ENCODE data around the gene NAALADL2. TPM values are rescaled to one million over a fixed set of nuclear protein-coding genes. Genes with fewer than 3 reads are reported as not detected.

NAALADL2 gene
- total RNA-seq, 2 donors from 2014 or later: 6.2 to 14.5 TPM

- intact Hi-C loops (cut with DNase I): no loop called here
- no peaks in the 10 kb centered on the region for H3K36me3 ChIP-seq (replicated peaks in 1 of 2; ENCODE audit: insufficient read depth in 1 of 2, low read depth in 2 of 2)
- no peak overlapping the region for H3K27ac ChIP-seq
- DNase-seq (no peak), ATAC-seq (no peak)
- WGBS, 2 donors: 71 to 79% methylated on average over 5 of the region's 5 CpGs
- H3K4me3 ChIP-seq: no peak overlapping the region
- no peaks in the 10 kb centered on the region for H3K4me1 ChIP-seq
- no peaks in the 10 kb centered on the region for H3K27me3 ChIP-seq
- no peak for TF ChIP-seq POLR2A (IDR thresholded peaks at IDR 0.05)
- TF ChIP-seq, protein P1, sequence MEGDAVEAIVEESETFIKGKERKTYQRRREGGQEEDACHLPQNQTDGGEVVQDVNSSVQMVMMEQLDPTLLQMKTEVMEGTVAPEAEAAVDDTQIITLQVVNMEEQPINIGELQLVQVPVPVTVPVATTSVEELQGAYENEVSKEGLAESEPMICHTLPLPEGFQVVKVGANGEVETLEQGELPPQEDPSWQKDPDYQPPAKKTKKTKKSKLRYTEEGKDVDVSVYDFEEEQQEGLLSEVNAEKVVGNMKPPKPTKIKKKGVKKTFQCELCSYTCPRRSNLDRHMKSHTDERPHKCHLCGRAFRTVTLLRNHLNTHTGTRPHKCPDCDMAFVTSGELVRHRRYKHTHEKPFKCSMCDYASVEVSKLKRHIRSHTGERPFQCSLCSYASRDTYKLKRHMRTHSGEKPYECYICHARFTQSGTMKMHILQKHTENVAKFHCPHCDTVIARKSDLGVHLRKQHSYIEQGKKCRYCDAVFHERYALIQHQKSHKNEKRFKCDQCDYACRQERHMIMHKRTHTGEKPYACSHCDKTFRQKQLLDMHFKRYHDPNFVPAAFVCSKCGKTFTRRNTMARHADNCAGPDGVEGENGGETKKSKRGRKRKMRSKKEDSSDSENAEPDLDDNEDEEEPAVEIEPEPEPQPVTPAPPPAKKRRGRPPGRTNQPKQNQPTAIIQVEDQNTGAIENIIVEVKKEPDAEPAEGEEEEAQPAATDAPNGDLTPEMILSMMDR (IDR thresholded peaks at IDR 0.05): no peak
- H3K9me3 ChIP-seq: no peaks in the 10 kb centered on the region
Measured at GRCh38 chr3:175208326-175208725, 349.2 kb downstream of the NAALADL2 start.

- Histone ChIP-seq H3K9me3 (no peaks in the 10 kb centered on the region), H3K36me3 (replicated peaks in 1 of 2; ENCODE audit: insufficient read depth in 1 of 2, low read depth in 2 of 2) (no peaks in the 10 kb centered on the region), H3K4me3 (no peak overlapping the region), H3K4me1 (no peaks in the 10 kb centered on the region), H3K27me3 (no peaks in the 10 kb centered on the region), H3K27ac (no peak overlapping the region)
- DNase-seq (no peak), ATAC-seq (no peak)
- intact Hi-C loops (cut with DNase I): no loop called here
- 53 to 57% methylated on average over 2 of the region's 2 CpGs for WGBS, 2 donors
- TF ChIP-seq POLR2A (IDR thresholded peaks at IDR 0.05): no peak
- TF ChIP-seq, protein P1 (IDR thresholded peaks at IDR 0.05): no peak
Measured at GRCh38 chr3:175211466-175211865, 352.3 kb downstream of the NAALADL2 start.

DNA sequence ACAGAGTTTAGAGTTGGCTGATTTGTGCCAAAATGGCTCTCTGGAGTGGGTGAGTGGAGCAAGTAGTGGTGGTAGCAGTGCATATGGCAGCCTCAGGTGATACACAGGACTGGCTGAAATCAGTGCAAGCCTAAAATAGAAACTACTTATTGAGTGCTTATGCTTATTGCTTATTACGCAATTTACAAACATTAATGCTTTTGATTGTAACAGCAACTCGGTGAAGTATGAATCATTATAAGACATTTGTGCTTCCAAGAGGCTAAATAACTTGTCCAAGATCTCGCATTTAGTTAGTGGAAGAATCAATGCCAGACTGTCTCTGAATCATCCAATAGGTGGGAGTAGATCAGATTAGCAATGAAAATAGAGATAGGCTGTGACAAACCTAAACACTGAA lies 353.8 kb downstream of the NAALADL2 start:
- Histone ChIP-seq H3K9me3 (no peaks in the 10 kb centered on the region), H3K4me3 (no peak overlapping the region), H3K36me3 (replicated peaks in 1 of 2; ENCODE audit: insufficient read depth in 1 of 2, low read depth in 2 of 2) (no peaks in the 10 kb centered on the region), H3K27me3 (no peaks in the 10 kb centered on the region), H3K27ac (no peak overlapping the region), H3K4me1 (no peaks in the 10 kb centered on the region)
- intact Hi-C loops (cut with DNase I): no loop called here
- TF ChIP-seq, protein P1 (IDR thresholded peaks at IDR 0.05): no peak
- TF ChIP-seq POLR2A (IDR thresholded peaks at IDR 0.05): no peak
- ATAC-seq: no peak
- 63 to 64% methylated on average over 3 of the region's 3 CpGs for WGBS, 2 donors
- DNase-seq: no peak

GRCh38 chr3:175214216-175214615 lies 355.1 kb downstream of the NAALADL2 start:
- no peak for ATAC-seq
- intact Hi-C loops (cut with DNase I): no loop called here

DNA sequence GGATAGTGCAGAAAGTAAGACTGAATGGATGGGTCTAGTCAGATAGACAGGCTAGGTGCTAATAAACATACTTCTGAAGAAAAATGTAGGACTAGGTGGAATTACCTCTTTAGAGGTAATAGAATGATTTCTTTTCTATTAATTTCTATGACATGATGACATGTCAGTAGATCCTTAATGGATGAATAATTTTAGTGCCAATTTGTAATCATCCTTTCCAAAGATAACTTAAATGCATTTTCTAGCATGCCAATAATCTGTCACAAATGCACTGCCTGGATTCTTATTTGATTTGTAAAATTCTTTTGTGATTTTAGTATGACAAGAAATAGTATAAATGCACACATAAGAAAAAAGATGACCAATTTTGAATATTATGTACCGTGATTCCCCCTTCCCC lies 356.7 kb downstream of the NAALADL2 start:
- intact Hi-C loops (cut with DNase I): no loop called here
- DNase-seq (no peak), ATAC-seq (no peak)
- Histone ChIP-seq H3K4me1 (no peaks in the 10 kb centered on the region), H3K4me3 (no peak overlapping the region), H3K9me3 (no peaks in the 10 kb centered on the region), H3K27ac (no peak overlapping the region), H3K27me3 (no peaks in the 10 kb centered on the region), H3K36me3 (replicated peaks in 1 of 2; ENCODE audit: insufficient read depth in 1 of 2, low read depth in 2 of 2) (no peaks in the 10 kb centered on the region)
- TF ChIP-seq POLR2A (IDR thresholded peaks at IDR 0.05): no peak
- TF ChIP-seq, protein P1 (IDR thresholded peaks at IDR 0.05): no peak
- WGBS, 2 donors: 86 to 93% methylated on average over 1 of the region's 1 CpG

More at GRCh38 chr3:175214216-175214615, 355.1 kb downstream of the NAALADL2 start:
- no peak overlapping the region for H3K4me3 ChIP-seq
- TF ChIP-seq POLR2A (IDR thresholded peaks at IDR 0.05): no peak
- TF ChIP-seq, protein P1 (IDR thresholded peaks at IDR 0.05): no peak
- H3K27ac ChIP-seq: no peak overlapping the region
- H3K4me1 ChIP-seq: no peaks in the 10 kb centered on the region
- DNase-seq: no peak
- no peaks in the 10 kb centered on the region for H3K36me3 ChIP-seq (replicated peaks in 1 of 2; ENCODE audit: insufficient read depth in 1 of 2, low read depth in 2 of 2)
- H3K9me3 ChIP-seq: no peaks in the 10 kb centered on the region
- 76 to 83% methylated on average over 1 of the region's 1 CpG for WGBS, 2 donors
- no peaks in the 10 kb centered on the region for H3K27me3 ChIP-seq

All from body of pancreas (tissue), 4 donors.